Activated CD8-positive, alpha-beta T cell treated with anti-CD3 and anti-CD28 coated beads, Interleukin-2, amount 10 ng/mL, durations not matched to agents 7 days and 5 days (primary cell): Measurements from ENCODE around the gene BIN1. TPM values are rescaled to one million over a fixed set of nuclear protein-coding genes. Genes with fewer than 3 reads are reported as not detected.

Experiments used
- ATAC-seq: fragments of 150-1000 bp; cut with Tn5 transposase; one replicate; pipeline ENCODE4 v1.10.0; 2021; ENCODE audit warnings: moderate library complexity
- CTCF ChIA-PET: fragments of 350-600 bp; sonication (Branson Sonifier 250); formaldehyde crosslinking; loops from one replicate; lab custom pipeline; 2021; ENCODE audit warnings: antibody characterized with exemption; lab: Charles Lee
- POLR2A ChIA-PET: fragments of 350-600 bp; sonication (Branson Sonifier 250); formaldehyde crosslinking; loops from one replicate; lab custom pipeline; 2021; ENCODE audit warnings: antibody characterized with exemption; lab: Charles Lee
- DNase-seq: peaks from one replicate; pipeline ENCODE4 v3.0.0-alpha.2; 2020
- H3K27ac Mint-ChIP-seq: one replicate; pipeline ENCODE4 v1.8.0; 2021; ENCODE audit warnings: mild to moderate bottlenecking, mixed read lengths
- H3K27me3 Mint-ChIP-seq: one replicate; pipeline ENCODE4 v1.8.0; 2021; ENCODE audit warnings: low read depth, mixed read lengths
- H3K36me3 Mint-ChIP-seq: one replicate; pipeline ENCODE4 v1.8.0; 2021; ENCODE audit warnings: low read depth, mixed read lengths
- H3K4me1 Mint-ChIP-seq: one replicate; pipeline ENCODE4 v1.8.0; 2021; ENCODE audit warnings: low read depth, mixed read lengths
- H3K4me3 Mint-ChIP-seq: one replicate; pipeline ENCODE4 v1.8.0; 2021; ENCODE audit warnings: mild to moderate bottlenecking, mixed read lengths
- H3K9me3 Mint-ChIP-seq: one replicate; pipeline ENCODE4 v1.8.0; 2022; ENCODE audit warnings: mixed read lengths; ENCODE audit not compliant: insufficient read depth
- total RNA-seq, 2 experiments: library from RNA; stranded (reverse); gene quantifications; one replicate each; pipeline ENCODE4 v1.2.3, GENCODE V29; 2021

Gene BIN1
- total RNA-seq, 2 experiments from 2014 or later = 125 to 127 TPM

- Mint-ChIP-seq H3K4me3 (no peak overlapping the region), H3K27ac (no peak overlapping the region), H3K36me3 (peaks cover 15% of the 10 kb centered on the region), H3K27me3 (no peaks in the 10 kb centered on the region), H3K4me1 (peaks cover 4% of the 10 kb centered on the region), H3K9me3 (no peaks in the 10 kb centered on the region)
- ATAC-seq (no peak), DNase-seq (no peak)
- POLR2A ChIA-PET = no interaction called here
- CTCF ChIA-PET = no interaction called here
Observed at GRCh38 chr2:127046579-127046978, 60.4 kb downstream of the BIN1 start.

DNA sequence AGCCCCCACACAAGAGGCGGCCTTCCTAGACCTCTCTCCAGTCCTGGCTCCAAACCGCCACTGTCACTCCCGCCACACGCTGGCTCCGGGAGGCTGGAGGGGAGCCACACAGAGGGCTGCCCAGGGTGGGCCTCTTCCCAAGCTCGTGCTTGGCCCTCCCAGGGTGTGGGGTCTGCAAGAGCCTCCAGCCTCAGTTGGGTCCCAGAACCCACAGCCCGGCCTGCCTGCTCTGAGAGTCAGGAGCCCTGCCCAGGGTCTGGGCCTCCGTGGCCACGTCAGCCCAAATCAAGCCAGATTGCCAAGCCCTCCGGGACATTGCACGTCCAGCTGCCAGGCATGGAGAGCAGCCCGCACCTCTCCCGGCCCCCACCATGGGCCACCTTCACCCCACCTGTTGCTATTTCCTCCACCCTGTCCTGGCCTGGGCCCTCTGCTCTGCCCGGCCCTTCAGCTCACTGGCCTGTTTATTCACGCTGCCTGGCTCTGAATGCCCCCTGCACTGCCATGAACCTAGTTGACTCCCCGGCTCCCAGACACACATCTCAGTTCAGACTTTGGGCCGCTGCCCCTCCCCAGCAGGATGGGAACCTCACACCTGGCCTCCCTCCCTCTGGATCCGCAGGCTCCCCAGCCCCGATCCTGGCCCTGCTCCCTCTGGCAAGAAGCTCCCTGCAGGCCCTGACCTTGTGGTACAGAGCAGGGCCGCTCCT is 61.0 kb downstream of the BIN1 start:
- ChIA-PET POLR2A (no interaction called here), CTCF (no interaction called here)
- Mint-ChIP-seq H3K9me3 (no peaks in the 10 kb centered on the region), H3K36me3 (peaks cover 15% of the 10 kb centered on the region), H3K27me3 (no peaks in the 10 kb centered on the region), H3K4me1 (peaks cover 4% of the 10 kb centered on the region), H3K27ac (no peak overlapping the region), H3K4me3 (no peak overlapping the region)
- no peak for ATAC-seq
- no peak for DNase-seq

DNA sequence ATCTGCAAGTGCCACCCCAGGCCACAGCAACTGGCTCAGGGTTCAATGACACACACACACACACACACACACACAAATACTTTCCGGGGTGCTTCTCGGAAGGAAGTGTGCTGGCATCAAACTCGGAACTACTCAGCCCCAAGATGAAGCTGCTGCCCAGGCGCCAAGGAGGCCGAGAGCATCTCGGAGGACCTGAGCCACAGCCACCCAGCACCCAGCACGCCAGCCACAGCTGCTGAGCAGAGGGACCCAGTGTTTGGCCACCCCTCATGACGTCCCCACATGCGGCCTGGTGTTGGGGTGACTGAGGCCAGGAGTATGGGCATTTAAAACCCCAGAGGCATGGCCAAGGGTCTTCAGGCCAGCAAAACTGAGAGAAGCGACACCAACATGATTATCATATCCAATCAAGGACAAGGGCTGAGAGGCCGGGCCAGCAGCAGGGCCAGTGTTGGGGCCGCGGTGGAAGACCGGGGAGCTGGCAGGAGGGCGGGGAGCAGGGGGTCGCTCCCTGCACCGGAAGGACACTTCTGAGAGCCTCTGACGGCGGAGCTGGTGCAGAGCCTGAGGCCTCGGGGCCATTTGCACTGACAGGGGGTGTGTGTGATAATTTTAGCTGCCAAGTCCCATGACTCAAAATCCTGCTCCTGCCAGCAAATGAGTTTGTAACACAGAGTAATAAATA is 61.8 kb downstream of the BIN1 start:
- ATAC-seq (no peak), DNase-seq (no peak)
- Mint-ChIP-seq H3K4me1 (peaks cover 4% of the 10 kb centered on the region), H3K27me3 (no peaks in the 10 kb centered on the region), H3K27ac (no peak overlapping the region), H3K4me3 (no peak overlapping the region), H3K36me3 (peaks cover 15% of the 10 kb centered on the region), H3K9me3 (no peaks in the 10 kb centered on the region)
- POLR2A ChIA-PET = no interaction called here
- CTCF ChIA-PET = no interaction called here

DNA sequence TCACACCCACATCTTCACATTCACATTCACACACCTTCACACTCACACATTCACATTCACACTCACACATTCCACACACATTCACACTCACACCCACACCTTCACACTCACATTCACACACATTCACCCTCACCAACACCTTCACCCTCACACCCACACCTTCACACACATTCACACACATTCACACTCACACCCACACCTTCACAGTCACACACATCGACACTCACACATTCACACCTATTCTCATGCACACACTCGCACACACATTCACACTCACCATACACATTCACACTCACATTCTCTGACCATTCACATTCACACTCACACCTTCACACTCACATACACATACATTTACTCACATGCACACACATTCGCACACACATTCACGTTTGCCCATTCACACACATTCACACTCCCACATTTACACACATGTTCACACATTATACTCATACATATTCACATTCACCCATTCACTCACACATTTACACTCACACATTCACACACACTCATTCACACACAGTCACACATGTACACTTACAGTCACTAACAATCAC is 62.7 kb downstream of the BIN1 start:
- Mint-ChIP-seq H3K4me3 (no peak overlapping the region), H3K36me3 (peaks cover 14% of the 10 kb centered on the region), H3K9me3 (no peaks in the 10 kb centered on the region), H3K27ac (no peak overlapping the region), H3K4me1 (peaks cover 4% of the 10 kb centered on the region), H3K27me3 (no peaks in the 10 kb centered on the region)
- CTCF ChIA-PET = no interaction called here
- ATAC-seq (no peak), DNase-seq (no peak)
- POLR2A ChIA-PET = no interaction called here

DNA sequence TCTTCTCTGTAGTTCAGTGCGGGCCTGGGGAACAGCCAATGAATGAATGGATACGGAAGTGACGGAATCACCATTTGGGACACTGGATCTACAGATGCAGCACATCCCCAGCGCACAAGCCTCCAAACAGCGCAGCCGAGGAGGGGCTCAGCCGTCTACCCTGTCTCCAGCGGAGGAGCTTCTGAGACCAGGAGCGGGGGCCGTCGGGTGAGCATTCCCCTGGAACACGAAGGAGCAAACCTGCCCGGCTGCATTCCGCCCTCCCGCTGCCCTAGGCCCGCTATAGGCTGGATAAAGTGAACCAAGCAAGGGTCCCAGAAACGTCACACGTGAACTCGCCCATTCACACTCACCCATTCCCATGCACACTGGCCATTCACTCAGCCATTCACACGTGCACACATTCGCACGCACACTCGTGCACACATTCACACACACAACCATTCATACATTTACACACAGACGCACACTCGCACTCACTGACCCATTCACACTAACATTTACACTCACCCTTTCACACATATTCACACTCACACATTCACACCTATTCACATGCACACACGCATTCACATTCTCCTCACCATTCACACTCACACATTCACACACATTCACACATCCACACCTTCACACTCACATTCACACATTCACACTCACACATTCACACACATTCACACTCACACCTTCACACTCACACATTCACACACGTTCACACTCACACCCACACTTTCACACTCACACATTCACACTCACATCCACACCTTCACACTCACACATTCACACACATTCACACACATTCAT is 63.4 kb downstream of the BIN1 start:
- ATAC-seq = no peak
- H3K9me3 Mint-ChIP-seq = no peaks in the 10 kb centered on the region
- H3K4me3 Mint-ChIP-seq = no peak overlapping the region
- H3K27me3 Mint-ChIP-seq = no peaks in the 10 kb centered on the region
- no peak for DNase-seq
- ChIA-PET POLR2A (no interaction called here), CTCF (no interaction called here)
- H3K36me3 Mint-ChIP-seq = peaks cover 13% of the 10 kb centered on the region
- H3K4me1 Mint-ChIP-seq = peaks cover 4% of the 10 kb centered on the region
- no peak overlapping the region for H3K27ac Mint-ChIP-seq

- Mint-ChIP-seq H3K4me3 (no peak overlapping the region), H3K4me1 (peaks cover 2% of the 10 kb centered on the region), H3K9me3 (no peaks in the 10 kb centered on the region), H3K27me3 (no peaks in the 10 kb centered on the region), H3K27ac (no peak overlapping the region), H3K36me3 (peaks cover under 1% of the 10 kb centered on the region)
- DNase-seq (no peak), ATAC-seq (no peak)
- ChIA-PET POLR2A (no interaction called here), CTCF (no interaction called here)
Observed at GRCh38 chr2:127041259-127041970, 65.5 kb downstream of the BIN1 start.

GRCh38 chr2:127040169-127040568 is 66.8 kb downstream of the BIN1 start:
- H3K27me3 Mint-ChIP-seq = no peaks in the 10 kb centered on the region
- CTCF ChIA-PET = no interaction called here
- no peak overlapping the region for H3K27ac Mint-ChIP-seq
- H3K4me3 Mint-ChIP-seq = no peak overlapping the region
- POLR2A ChIA-PET = interaction anchor here (0.6 kb wide), 1 partner anchor 138 kb away, joined by 3 read pairs; no protein-coding TSS in a partner anchor
- H3K4me1 Mint-ChIP-seq = peaks cover 2% of the 10 kb centered on the region
- DNase-seq = no peak
- no peak for ATAC-seq
- H3K9me3 Mint-ChIP-seq = no peaks in the 10 kb centered on the region
- H3K36me3 Mint-ChIP-seq = no peaks in the 10 kb centered on the region

DNA sequence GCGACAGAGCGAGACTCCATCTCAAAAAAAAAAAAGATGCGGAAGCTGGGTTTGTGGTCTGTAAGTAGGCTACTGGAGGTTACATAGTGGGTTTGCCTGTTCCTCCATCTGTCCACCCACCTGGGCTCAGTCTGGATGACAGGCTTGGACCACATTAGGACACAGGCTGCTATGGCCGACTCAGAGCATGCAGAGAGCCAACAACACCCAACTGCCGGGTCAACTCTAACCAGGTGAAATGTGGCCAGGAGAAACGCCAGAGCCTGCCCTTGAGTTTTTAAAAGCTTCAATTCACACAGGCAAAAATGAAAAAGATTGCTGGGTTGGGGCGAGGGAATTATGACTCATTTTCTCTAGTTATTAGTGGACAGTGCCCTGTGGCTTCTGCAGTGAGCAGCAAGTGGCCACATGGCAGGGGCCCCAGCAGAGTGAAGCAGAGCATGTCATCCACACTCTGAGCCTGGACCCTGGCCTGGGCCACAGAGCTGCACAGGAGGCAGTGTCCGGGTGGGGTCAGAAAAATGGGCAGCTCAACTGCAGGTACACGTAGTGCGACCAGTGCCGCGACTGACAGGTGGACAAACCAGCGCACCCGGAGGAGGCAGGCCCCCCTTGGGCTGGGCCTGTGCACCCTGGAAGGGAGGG is 67.4 kb downstream of the BIN1 start:
- Mint-ChIP-seq H3K4me3 (no peak overlapping the region), H3K36me3 (no peaks in the 10 kb centered on the region), H3K27me3 (no peaks in the 10 kb centered on the region), H3K27ac (no peak overlapping the region), H3K4me1 (peaks cover 2% of the 10 kb centered on the region), H3K9me3 (no peaks in the 10 kb centered on the region)
- ChIA-PET CTCF (no interaction called here), POLR2A (interaction anchor here (0.6 kb wide), 1 partner anchor 139 kb away, joined by 3 read pairs; no protein-coding TSS in a partner anchor)
- ATAC-seq (no peak), DNase-seq (no peak)

- Mint-ChIP-seq H3K27ac (no peak overlapping the region), H3K27me3 (peaks cover 3% of the 10 kb centered on the region)
- POLR2A ChIA-PET = no interaction called here
Observed at GRCh38 chr2:127037476-127037875, 69.5 kb downstream of the BIN1 start.

GRCh38 chr2:127034883-127035611 is 71.9 kb downstream of the BIN1 start:
- H3K9me3 Mint-ChIP-seq = no peaks in the 10 kb centered on the region
- ChIA-PET CTCF (interaction anchor here (1.7 kb wide), 1 partner anchor 10 kb away, joined by 5 read pairs; no protein-coding TSS in a partner anchor), POLR2A (no interaction called here)
- DNase-seq (no peak), ATAC-seq (no peak)
- peaks cover 5% of the 10 kb centered on the region for H3K27me3 Mint-ChIP-seq
- H3K4me1 Mint-ChIP-seq = peaks cover 2% of the 10 kb centered on the region
- H3K27ac Mint-ChIP-seq = no peak overlapping the region
- no peak overlapping the region for H3K4me3 Mint-ChIP-seq
- H3K36me3 Mint-ChIP-seq = no peaks in the 10 kb centered on the region

More at GRCh38 chr2:127037476-127037875, 69.5 kb downstream of the BIN1 start:
- Mint-ChIP-seq H3K4me1 (peaks cover 2% of the 10 kb centered on the region), H3K36me3 (no peaks in the 10 kb centered on the region), H3K9me3 (no peaks in the 10 kb centered on the region), H3K4me3 (no peak overlapping the region)
- CTCF ChIA-PET = interaction anchor here (0.6 to 1.0 kb wide), 2 partner anchors 30 to 681 kb away, joined by 3 read pairs; no protein-coding TSS in a partner anchor
- DNase-seq (no peak), ATAC-seq (no peak)
